IMR-90 (cell line): ENCODE data around the gene GPN1.

Experiments used
- POLR2A ChIP-seq: IDR thresholded peaks from 2 replicates; pipeline ENCODE4 v1.6.1; 2012; ENCODE audit warnings: mild to moderate bottlenecking, low read depth, low read length
- RAD21 ChIP-seq: IDR thresholded peaks from 2 replicates; pipeline ENCODE4 v1.6.1; 2012; ENCODE audit warnings: low read length, improper control_type of control experiment
- TF ChIP-seq, protein P1 (sequence below): conservative IDR thresholded peaks from 2 replicates; pipeline ENCODE4 v1.5.1; 2012; ENCODE audit warnings: mild to moderate bottlenecking, low read depth, low read length, improper control_type of control experiment

DNA sequence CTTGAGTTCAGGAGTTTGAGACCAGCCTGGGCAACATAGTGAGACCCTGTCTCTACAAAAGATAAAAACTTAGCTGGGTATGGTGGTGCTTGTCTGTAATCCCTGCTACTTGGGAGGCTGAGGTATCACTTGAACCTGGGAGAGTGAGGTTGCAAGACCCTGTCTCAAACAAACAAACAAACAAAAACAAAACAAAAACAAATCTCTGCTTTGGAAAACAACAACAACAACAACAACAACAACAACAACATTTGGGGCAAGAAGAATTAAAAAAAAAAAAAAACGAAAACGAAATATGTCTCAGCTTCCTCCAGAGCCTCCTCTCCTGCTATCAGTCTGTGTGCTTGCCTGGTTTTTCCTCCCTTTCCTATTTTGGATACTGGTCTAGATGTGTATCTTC lies 51.7 kb downstream of the GPN1 start:
- TF ChIP-seq, protein P1, sequence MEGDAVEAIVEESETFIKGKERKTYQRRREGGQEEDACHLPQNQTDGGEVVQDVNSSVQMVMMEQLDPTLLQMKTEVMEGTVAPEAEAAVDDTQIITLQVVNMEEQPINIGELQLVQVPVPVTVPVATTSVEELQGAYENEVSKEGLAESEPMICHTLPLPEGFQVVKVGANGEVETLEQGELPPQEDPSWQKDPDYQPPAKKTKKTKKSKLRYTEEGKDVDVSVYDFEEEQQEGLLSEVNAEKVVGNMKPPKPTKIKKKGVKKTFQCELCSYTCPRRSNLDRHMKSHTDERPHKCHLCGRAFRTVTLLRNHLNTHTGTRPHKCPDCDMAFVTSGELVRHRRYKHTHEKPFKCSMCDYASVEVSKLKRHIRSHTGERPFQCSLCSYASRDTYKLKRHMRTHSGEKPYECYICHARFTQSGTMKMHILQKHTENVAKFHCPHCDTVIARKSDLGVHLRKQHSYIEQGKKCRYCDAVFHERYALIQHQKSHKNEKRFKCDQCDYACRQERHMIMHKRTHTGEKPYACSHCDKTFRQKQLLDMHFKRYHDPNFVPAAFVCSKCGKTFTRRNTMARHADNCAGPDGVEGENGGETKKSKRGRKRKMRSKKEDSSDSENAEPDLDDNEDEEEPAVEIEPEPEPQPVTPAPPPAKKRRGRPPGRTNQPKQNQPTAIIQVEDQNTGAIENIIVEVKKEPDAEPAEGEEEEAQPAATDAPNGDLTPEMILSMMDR: no peak
- no peak for TF ChIP-seq POLR2A
- TF ChIP-seq RAD21: no peak
